Colonic mucosa (tissue), 4 donors: ENCODE results near the gene NR2C1. TPM values are rescaled to one million over a fixed set of nuclear protein-coding genes. Genes with fewer than 3 reads are reported as not detected.

Experiments used
- DNase-seq: peaks from one replicate; pipeline ENCODE4 v3.0.0-alpha.2; 2020
- H3K27ac ChIP-seq: fragments of 200-600 bp; one replicate; pipeline ENCODE4 v1.8.0; 2021
- H3K27me3 ChIP-seq: fragments of 200-600 bp; one replicate; pipeline ENCODE4 v1.8.0; 2021
- H3K36me3 ChIP-seq: fragments of 200-600 bp; one replicate; pipeline ENCODE4 v1.8.0; 2021
- H3K4me1 ChIP-seq: fragments of 200-600 bp; one replicate; pipeline ENCODE4 v1.8.0; 2021; ENCODE audit warnings: mild to moderate bottlenecking
- H3K4me3 ChIP-seq: fragments of 200-600 bp; one replicate; pipeline ENCODE4 v1.8.0; 2021
- H3K9ac ChIP-seq, 2 donors: one replicate each; pipeline ENCODE4 v1.7.0; 2013; ENCODE audit warnings: control low read depth in 2 of 2, low read depth in 2 of 2, low read length in 2 of 2
- H3K9me3 ChIP-seq: fragments of 200-600 bp; one replicate; pipeline ENCODE4 v1.8.0; 2021
- CTCF ChIP-seq: fragments of 200-600 bp; IDR thresholded peaks from one replicate; pipeline ENCODE4 v1.8.0; 2022; ENCODE audit warnings: antibody characterized with exemption, mild to moderate bottlenecking
- intact Hi-C: fragments of 100-400 bp; cut with DNase I; formaldehyde crosslinking; loops from one replicate; pipeline ENCODE4 v1.14.1; 2022
- total RNA-seq, 2 donors: library from RNA; stranded (reverse); fragmentation: NEBNext Ultra II Directional in 1 of 2; extraction: Animal tissue kit (Norgen Biotek cat#: 25700) in 1 of 2; gene quantifications; one replicate each; pipeline ENCODE4 v1.2.1, GENCODE V29; 2021
- donor health status: healthy.
- donor health status: DM: no; HTN: no; CAD: no.
- donor health status: DM: no; HTN: no; CAD: no.

Gene NR2C1
- total RNA-seq, 2 donors from 2014 or later: 25.7 to 30.0 TPM

GRCh38 chr12:95083938-95084337, 10.5 kb upstream of the NR2C1 start:
- TF ChIP-seq CTCF: no peak
- H3K4me1 ChIP-seq: peaks cover 6% of the 10 kb centered on the region
- H3K36me3 ChIP-seq: no peaks in the 10 kb centered on the region
- no peak overlapping the region for H3K27ac ChIP-seq
- no peak overlapping the region for H3K4me3 ChIP-seq
- intact Hi-C loops: no loop called here
- no peaks in the 10 kb centered on the region for H3K9me3 ChIP-seq
- peak; percentile 44 for DNase-seq
- H3K9ac ChIP-seq: peak overlapping the region in 1 of 2 donors; percentile 23
- no peaks in the 10 kb centered on the region for H3K27me3 ChIP-seq

GRCh38 chr12:95083471-95083870, 10.1 kb upstream of the NR2C1 start:
- Histone ChIP-seq H3K9ac (no peak overlapping the region), H3K27ac (no peak overlapping the region), H3K4me3 (no peak overlapping the region), H3K4me1 (peaks cover 6% of the 10 kb centered on the region), H3K27me3 (no peaks in the 10 kb centered on the region), H3K36me3 (no peaks in the 10 kb centered on the region), H3K9me3 (no peaks in the 10 kb centered on the region)
- DNase-seq: no peak
- intact Hi-C loops: no loop called here
- TF ChIP-seq CTCF: no peak

- Histone ChIP-seq H3K4me1 (no peaks in the 10 kb centered on the region), H3K9ac (no peak overlapping the region), H3K4me3 (no peak overlapping the region), H3K36me3 (no peaks in the 10 kb centered on the region), H3K9me3 (no peaks in the 10 kb centered on the region), H3K27me3 (no peaks in the 10 kb centered on the region), H3K27ac (no peak overlapping the region)
- intact Hi-C loops: no loop called here
- no peak for DNase-seq
- no peak for TF ChIP-seq CTCF
Observed at GRCh38 chr12:95077341-95077740, 3.9 kb upstream of the NR2C1 start.

GRCh38 chr12:95074766-95075165, 1.3 kb upstream of the NR2C1 start:
- H3K27ac ChIP-seq: no peak overlapping the region
- H3K36me3 ChIP-seq: no peaks in the 10 kb centered on the region
- no peak for DNase-seq
- no peak overlapping the region for H3K4me3 ChIP-seq
- H3K27me3 ChIP-seq: no peaks in the 10 kb centered on the region
- intact Hi-C loops: no loop called here
- no peaks in the 10 kb centered on the region for H3K9me3 ChIP-seq
- no peaks in the 10 kb centered on the region for H3K4me1 ChIP-seq
- H3K9ac ChIP-seq: no peak overlapping the region
- TF ChIP-seq CTCF: no peak

GRCh38 chr12:95073698-95074520, 491 bp upstream of the NR2C1 start:
- Histone ChIP-seq H3K4me3 (peak overlapping the region; percentile 99), H3K9ac (peak overlapping the region in 1 of 2 donors; percentile 81), H3K36me3 (no peaks in the 10 kb centered on the region), H3K9me3 (no peaks in the 10 kb centered on the region), H3K27me3 (no peaks in the 10 kb centered on the region), H3K27ac (no peak overlapping the region), H3K4me1 (no peaks in the 10 kb centered on the region)
- DNase-seq: no peak
- intact Hi-C loops: no loop called here
- TF ChIP-seq CTCF: peak; percentile 84
